ENCODE measurements around the gene STAT6.

GRCh38 chr12:57048423-57049118 lies 62.6 kb downstream of the STAT6 start:
- no peak for TF ChIP-seq GATA3 (IDR thresholded peaks at IDR 0.05; ENCODE audit: low read depth, low read length)
- TF ChIP-seq GATA2 (IDR thresholded peaks at IDR 0.05; ENCODE audit: low read depth, low read length), result no peak

All from SH-SY5Y (cell line).